ENCODE data around the gene ARHGAP29.

Gene ARHGAP29

DNA sequence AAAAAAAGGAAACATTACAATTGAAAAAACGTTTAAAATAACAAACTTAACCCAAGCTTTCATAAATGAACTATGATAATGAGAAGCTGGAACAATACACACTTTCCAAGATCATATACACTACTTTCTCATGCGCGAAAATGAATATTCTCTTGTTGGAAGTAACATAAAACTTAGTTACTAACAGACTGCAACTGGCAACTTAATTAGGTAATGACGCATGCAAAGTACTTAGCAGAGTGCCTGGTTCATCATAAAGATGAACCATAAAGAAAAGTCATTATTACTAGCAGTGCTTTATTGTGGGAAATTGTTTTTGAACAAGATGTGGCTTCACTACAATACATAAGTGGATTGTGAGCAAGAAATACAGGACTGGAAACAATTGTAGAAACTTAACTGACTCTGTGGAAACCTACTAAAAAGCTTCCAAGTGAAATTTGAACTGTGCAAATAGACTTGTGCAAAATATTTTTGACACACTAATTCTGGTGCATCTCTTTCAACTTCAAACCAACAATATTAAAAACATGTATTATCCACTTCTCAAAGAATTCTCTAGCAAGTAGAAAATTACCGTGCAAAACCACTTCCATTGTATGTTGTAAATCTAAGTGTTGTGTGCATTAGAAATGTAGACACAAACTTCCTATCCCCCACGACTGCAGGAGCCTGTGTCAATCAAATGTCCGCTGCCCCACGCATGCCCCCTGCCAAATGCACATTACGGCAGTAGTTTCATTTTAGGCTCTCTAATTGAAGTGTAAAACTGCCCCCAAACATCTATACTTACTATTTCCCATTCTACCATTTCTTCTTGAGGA lies 2.0 kb downstream of the ARHGAP29 start:
- no peak for DNase-seq

DNA sequence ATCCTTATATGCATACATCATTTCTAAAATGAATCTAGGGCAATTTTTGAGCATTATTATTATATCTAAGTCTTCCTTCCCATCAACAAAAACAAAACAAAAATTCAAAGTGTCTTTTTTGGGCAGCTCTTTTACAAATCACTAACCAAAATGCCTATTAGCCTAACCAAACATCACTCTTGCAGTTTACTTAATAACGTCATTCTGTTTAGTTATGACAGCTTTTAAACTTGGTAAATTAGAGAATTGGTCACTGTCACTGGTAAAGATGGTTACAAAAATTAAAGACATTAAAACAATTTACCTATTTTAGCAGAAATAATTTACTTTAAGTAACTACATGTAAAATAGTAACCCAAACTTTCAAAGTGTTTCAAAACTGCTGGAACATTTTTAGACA lies 2.8 kb downstream of the ARHGAP29 start:
- no peak for DNase-seq

DNA sequence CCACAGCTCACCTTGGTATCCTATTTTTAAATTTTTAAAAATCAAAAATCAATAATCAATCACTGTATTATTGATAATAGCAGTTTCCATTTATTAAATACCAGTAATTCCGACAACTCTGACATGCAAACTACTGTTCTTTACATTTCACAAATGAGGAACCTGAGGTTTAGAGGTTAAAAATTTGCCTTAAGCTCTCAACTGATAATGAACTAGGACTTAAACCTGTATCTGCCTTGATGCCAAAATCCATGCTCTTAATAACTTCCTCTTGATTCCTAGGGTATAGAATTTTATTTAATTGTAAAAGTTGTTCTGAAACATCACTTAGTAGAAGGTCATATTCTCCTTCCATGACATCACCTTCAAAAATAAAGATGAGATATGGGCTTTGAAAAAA lies 5.6 kb downstream of the ARHGAP29 start:
- DNase-seq = no peak

DNA sequence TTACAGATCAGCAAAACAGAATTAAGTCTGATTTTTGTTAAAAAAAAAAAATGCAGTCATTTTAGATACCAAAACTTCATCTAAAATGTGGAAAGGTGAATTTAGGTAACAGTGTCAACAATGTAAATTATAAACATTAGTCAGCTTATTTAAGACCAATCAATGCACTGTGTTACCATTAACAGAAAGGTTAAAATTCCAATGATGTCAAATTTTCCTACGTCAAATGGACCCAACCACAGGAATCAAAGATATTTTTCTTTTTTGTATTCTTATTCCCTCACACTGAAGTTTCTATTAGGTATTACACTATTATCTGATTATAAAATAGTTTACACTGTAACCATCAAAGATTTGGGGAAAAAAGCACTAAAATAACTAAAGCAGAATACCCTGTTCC lies 6.5 kb downstream of the ARHGAP29 start:
- no peak for DNase-seq

DNA sequence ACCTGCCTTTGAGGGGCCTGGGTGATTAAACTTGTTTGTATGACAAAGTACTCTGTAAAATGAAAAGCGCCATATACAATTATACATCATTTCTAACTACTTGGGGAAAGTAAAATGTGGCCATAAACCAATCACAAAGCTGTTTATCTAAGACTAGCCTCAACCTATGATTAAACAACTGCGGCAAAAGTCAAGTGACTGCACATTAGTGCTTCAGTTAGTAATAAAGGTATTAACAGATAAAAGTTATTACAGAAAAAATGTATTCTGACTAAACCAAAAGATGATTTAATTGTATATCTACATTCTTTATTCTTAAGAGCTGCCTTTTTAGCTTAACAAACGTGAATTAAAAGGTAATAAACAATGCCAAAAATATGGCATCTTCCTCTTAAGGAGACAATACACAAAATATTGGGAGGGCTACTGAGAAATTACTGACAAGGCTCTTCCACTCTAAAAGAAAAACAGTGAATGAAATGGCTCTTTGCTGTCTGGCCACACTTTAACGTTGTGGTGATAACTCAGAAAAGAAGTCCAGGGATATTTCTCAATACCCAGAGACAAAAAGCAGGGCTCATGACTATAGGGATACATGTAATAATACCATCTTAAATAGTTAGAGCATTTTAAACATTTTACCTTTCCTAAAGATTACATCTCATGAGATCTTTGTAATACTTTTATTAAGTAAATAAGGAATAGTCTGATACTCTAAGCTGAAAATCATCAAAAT lies 8.6 kb downstream of the ARHGAP29 start:
- no peak for DNase-seq

DNA sequence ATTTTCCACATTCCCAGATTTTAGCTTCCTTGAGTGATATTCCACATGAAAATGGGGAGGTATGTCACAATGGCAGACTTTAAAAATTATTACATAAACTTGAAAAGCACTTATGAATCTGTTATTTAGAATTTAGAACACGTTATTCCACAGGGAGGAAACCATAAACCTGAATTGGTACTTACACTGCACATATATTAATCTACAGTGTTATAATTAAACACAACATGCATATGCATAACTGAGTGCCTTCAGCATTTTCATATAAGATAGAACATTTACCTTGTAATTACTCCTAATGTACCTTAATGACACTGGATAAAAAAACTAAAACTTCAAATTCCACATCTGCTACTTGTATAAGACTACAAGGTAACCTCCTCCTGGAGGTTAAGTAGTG lies 9.8 kb downstream of the ARHGAP29 start:
- DNase-seq = no peak

DNA sequence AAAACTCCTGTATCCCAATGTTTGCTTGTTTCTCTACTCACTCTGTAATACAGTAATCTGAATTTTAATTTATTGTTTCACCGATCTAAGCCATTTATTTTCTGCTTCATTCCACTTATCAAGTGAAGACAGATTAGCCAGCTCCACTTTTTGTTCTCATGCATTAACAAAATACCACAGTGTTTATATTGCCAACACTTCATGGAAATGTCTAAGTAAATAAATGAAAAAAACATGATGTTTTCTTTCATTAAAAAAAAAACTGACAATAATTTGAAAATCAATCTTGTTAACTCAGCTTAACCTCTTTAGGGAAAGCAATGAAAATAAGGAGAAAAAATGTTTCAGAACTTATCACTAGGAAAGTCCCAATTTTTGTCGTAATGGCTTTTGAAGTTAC lies 11.5 kb downstream of the ARHGAP29 start:
- no peak for DNase-seq

DNA sequence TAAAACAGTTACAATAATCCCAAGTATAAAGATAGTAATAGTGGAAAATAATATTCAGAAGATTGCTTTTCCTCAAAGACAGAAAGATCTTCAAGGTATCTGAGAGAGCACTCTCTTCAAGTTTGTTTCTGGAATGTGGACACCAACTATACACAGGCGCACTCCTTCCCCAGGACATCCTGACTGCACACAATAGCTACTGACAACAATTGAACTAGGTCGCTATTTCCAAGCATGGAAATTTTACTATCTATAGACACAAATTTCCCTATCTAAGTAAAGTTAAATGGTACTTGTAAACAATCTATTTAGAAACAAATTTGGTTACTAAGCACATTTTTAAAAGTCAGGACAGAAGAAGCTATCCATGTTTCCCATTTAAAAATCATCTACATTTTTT lies 19.1 kb downstream of the ARHGAP29 start:
- no peak for DNase-seq

DNA sequence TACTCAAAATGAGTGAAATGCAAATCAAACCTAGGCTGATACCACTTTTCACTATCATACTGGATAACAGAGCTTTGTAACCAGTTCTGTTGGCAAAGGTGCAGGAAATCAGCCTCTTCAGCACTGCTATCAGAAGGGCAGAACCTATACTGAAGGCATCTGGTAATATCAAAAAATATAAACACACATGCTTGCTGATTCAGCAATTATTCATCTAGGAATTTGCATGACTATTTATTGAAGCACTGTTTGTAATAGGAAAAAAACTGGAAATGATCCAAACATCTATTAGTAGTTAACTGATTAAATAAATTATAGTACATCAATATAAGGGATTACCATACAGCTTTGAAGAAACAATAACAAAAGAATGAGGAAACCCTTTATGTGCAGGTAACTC lies 21.4 kb downstream of the ARHGAP29 start:
- no peak for DNase-seq

DNA sequence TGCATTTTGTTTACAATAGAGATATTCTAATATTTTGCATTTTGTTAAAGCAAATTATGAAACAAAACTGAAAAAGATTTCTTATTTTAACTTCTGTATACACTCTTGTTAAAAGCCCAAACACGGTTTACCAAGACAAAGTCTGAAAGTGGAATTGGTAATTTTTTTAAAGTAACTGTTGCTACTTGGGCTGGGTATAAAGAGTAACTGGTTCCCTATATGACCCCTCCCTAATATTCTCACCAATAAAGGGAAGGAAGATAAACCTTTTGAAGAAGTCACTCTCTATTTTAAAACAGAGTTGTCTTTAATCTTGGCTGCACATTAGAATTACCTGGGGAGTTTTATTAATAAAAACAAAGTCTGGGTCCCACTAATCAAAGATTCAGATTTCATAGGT lies 27.4 kb downstream of the ARHGAP29 start:
- no peak for DNase-seq

DNA sequence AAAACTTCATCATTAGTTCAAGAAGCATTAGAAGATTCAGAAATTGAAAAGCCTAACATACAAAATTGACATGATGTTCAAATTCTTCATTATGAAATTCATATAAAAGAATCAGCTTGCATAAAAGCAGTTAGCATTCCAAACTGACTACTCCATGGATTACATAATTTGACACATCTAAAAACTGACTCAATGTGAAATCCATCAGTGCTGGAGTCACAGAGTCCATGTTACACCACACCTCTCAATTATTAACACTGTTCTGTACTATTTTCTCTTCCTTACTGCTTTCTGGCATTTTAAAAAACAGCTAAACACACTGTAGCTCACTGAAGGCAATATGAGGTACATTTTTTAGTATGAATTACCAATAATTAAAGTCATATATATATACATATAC lies 28.0 kb downstream of the ARHGAP29 start:
- DNase-seq = no peak

DNA sequence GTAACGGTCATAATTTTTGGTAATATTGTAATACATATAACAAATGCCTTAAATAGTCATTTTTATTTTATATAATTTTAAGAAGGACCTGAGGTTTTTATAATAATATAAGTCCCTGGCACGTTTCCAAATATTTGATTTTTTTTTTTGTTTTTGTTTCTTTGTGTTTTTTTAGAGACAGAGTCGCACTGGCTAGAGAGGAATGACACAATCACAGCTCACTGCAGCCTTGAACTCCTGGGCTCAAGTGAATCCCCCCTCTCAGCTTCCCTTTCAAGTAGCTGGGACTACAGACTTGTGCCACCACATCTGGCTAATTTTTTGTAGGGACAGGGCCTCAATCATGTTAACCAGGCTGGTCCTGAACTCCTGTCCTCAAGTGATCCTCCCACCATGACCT lies 29.7 kb downstream of the ARHGAP29 start:
- DNase-seq = no peak

DNA sequence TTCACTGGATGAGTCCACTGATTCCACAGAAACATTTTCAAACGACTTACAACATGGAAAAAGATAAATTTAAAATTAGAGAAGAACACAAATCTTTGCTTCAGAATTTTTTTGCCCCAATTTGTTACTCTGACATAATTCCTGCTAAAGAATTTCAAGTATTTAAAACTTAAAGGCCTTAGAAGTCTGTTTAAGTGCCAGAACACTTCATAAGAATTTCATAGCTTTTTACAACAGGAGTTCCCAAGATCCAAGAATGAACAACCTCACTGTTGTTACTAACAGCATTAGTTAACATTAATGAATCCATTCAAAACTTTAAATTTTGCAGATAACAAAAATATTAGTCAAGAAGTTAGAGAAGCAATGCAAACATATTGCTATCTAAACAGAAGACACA lies 31.7 kb downstream of the ARHGAP29 start:
- DNase-seq = no peak

DNA sequence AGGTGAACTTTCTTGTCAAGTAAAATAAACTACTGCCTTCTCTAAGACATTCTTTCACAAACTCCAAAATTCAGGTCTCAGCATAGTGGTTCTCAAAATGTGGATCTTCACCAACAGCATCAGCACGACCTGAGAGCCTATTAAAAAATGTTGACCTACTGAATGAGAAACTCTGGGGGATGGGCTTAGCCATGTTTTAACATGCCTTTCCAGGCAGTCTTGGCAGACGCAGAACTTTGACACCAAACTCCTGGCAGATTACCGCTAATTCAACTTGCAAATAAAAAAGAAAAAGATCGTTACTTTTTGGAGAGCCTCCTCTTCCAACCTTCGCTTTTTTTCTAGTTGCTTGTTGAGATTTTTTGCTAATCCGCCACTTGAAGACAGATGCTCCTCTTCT lies 35.1 kb downstream of the ARHGAP29 start:
- DNase-seq = no peak

DNA sequence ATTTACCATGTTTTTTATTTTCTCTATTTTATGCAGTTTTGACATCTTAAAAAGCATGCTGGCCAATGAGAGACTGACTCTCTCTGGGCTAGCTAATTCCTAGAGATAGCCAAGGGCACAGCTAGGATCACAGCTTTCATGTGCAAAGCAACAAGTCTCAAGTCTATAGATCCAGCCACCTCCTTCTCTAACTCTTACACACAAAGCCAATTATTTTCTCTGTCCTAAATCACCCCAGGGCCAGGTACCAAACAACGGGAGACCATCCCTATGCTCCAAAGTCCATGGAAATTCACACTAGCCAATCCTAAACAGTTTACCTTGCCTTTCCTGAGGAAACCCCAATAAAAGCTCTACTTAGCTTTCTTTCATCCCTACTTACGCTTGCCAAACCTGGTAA lies 38.0 kb downstream of the ARHGAP29 start:
- DNase-seq = no peak

DNA sequence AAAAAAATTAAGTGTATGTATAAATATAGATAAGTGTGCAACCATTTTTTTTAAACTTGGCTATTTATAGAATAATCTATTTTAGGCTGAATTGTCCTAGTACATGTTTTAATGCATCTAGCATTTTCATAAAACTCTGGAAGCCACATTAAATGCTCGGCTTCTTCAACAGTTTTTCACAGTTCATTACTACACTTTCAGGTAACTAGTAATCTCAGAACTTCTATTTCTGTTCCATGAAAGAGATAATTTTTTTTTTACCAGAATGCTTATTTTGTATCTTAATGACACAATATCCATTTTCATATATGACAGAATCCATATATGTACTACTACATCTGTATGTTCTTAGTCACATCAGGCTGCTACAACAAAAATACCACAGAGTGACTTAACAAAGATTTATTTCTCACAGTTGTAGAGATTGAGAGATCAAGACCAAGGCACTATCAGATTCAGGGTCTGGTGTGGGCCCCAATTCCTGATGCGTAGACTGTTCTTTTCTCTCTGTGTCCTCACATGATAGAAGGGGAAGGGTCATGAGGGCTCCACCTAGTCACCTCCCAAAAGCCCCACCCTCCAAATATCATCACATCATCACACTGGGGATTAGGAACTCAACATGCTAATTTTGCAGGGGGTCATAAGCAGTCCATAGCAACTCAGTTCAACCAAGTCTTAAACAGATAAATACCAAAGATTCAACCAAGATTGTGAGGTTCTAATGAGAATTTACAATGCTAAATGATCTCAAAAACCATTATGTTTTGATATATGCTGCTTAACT lies 43.1 kb downstream of the ARHGAP29 start:
- DNase-seq = no peak

DNA sequence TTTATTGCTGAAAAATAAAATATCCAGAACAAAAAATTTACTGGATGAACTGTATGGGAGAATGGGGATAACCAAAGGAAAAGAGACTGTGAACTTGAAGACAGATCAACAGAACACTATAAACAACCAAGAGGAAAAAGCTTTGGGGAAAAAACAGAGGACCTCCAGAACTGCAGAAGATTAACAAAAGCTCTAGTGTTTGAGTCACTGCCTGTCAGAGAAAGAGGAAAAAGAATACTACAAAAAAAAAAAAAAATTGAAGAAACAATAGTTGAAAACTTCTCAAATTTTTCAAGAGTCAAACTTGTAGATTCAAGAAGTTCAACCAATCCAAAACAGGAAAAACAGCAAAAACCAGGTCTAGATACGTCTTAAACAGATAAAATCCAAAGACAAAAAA lies 44.3 kb downstream of the ARHGAP29 start:
- DNase-seq = no peak

DNA sequence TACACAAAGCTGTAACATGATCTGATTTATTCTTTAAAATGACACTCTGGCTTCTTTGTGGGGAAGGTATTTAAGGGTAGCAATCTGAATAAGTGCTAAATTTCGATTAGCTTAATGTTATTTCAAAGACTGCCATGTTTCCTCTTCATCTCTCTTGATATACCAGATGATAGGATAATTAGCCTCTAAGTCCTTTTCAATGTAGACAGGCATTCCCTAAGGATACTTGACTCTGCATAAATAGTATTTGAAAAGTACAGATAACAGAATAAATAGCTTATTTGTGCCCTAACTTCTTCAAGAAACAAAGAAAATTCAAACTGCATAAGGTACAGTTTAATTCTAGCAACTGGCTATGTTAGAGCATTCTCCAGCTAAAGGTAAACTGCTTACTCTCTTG lies 46.2 kb downstream of the ARHGAP29 start:
- no peak for DNase-seq

DNA sequence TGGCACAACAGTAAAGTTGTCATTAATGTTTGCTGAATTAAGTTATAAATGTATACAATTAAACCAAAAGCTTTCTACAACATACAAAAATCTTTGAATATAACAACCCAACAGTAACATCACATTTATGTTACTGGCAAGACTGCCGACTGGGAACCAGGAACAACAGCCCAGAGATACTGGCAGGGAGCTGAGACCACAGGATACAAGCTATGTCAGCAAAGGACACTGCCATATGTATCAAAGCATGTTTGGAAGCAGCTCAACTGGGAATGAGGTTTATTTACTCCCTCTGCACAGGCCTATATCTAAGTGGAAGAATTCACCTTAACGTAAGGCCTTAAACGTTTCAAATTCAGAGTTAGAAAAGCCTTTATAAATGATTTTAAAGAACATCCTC lies 50.4 kb downstream of the ARHGAP29 start:
- no peak for DNase-seq

DNA sequence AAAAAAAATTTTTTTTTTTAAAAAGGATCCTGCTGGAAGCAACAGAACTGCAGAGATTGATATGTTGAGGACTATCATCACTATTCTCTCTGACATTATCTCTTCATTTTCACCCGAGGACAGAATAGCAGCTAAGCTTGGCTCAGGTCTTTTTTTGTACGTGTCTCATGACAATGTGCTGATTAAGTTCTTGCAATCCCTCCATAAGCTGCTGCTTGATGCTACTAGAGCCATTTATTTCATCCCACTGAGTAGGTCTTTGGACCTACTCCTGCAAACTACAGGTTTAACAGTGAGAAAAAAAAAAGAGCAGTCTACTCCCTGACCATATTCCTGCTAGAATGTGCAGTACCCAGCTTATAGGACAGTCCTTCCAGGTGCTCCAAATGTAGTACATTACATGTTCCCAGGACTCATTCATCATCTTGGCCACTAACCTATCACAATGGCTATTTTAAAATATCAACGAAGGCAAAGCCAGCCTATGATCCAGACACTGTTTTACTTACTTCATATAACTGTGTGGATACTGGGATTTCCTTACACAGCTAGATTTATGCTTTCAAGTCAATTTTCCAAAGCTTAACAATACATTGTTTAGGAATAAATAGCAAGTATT lies 54.1 kb downstream of the ARHGAP29 start:
- no peak for DNase-seq

DNA sequence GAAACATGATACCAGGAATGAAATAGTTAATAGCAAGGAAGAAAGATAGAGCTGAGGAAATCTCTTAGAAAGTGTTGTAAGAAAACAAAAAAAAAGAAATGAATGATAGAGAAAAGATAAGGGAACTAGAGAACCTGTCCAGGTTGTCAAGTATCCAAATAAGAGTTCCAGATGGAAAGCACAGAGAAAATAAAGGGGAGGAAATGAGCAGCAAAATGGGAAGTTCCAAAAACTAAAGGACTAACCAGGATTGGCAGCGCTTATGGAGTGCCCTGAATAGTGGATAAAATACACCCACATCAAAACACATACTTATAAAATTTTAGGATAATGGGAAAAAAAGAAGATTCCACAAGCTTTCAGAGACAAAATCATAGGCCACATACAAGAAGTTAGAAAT lies 55.2 kb downstream of the ARHGAP29 start:
- no peak for DNase-seq

DNA sequence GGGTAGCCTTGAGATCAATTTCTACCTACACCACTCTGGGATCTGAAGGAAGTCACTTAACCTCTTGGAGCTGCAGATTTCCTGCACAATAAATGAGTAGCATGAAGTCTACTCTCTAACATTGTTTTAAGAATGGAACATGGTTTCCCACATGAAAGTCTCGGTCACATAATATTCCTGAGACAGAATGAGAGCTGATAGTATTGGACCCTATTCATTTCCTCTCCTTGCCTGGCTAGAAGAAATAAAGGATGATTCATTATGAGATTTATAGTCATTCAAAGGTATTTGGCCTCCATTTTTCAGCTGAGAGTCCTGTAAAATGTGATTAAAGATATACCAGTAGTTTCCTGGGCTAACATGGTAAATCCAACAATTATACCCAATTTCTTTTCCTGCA lies 56.7 kb downstream of the ARHGAP29 start:
- no peak for DNase-seq

DNA sequence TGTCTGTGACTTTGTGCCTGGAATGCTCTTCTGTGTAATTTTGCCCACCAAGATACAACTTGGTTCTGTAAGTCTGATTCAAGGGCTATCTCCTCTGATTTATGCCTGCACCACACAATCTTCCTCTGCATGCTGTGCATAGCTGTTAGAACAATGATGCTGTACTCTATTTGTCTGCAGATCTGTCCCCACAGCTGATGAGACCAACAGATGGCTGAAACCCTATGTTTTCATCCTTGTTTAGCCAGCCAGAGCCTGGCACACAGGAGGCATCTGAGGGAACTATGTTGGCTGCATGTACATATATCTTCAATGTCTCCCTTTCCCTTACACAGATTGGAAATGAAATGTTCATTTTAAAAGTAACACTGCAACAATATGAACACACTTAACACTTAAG lies 58.5 kb downstream of the ARHGAP29 start:
- DNase-seq = no peak
